Gastroesophageal sphincter (tissue), 3 donors: ENCODE data around the gene CDH23.

ENCODE experiments used
- POLR2A ChIP-seq, 2 donors: fragments of 450-650 bp; IDR thresholded peaks; one replicate each; pipeline ENCODE4 v1.6.1; 2017; ENCODE audit warnings: antibody characterized with exemption in 2 of 2, mild to moderate bottlenecking in 2 of 2, moderate library complexity in 1 of 2
- POLR2AphosphoS5 ChIP-seq: sonication (generic); formaldehyde crosslinking; IDR thresholded peaks from one replicate; pipeline ENCODE4 v1.6.1; 2017; ENCODE audit warnings: antibody characterized with exemption
- TF ChIP-seq, protein P1 (sequence below), 4 experiments: fragments of 200-600 bp in 2 of 4; fragments of 450-650 bp in 2 of 4; sonication (generic) in 1 of 4; IDR thresholded peaks; one replicate each; pipeline ENCODE4 v1.5.1; 2017 to 2019; ENCODE audit warnings: antibody characterized with exemption in 4 of 4, mild to moderate bottlenecking in 2 of 4, moderate library complexity in 2 of 4

DNA sequence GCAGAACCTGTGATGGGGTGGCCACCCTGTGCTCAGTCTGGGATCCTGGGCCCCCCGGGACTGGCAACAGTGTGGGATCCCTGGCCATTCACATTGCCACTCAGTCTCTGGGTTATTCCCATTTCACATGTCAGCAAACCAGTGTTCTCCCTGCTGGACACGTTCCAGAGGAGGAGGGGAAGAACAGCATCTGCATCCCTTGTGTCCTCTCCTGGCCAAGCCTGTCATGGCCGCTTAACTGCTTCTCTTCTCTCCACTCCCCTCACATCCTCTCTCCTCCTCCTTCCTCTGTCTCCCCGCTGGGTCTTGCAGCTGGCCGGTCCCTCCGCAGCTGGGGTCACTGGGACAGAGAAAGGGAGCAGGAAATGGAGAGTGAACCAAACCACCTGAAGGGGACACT is 248.5 kb downstream of the CDH23 start:
- TF ChIP-seq, protein P1, sequence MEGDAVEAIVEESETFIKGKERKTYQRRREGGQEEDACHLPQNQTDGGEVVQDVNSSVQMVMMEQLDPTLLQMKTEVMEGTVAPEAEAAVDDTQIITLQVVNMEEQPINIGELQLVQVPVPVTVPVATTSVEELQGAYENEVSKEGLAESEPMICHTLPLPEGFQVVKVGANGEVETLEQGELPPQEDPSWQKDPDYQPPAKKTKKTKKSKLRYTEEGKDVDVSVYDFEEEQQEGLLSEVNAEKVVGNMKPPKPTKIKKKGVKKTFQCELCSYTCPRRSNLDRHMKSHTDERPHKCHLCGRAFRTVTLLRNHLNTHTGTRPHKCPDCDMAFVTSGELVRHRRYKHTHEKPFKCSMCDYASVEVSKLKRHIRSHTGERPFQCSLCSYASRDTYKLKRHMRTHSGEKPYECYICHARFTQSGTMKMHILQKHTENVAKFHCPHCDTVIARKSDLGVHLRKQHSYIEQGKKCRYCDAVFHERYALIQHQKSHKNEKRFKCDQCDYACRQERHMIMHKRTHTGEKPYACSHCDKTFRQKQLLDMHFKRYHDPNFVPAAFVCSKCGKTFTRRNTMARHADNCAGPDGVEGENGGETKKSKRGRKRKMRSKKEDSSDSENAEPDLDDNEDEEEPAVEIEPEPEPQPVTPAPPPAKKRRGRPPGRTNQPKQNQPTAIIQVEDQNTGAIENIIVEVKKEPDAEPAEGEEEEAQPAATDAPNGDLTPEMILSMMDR (IDR thresholded peaks at IDR 0.05): no peak
- no peak for TF ChIP-seq POLR2A (IDR thresholded peaks at IDR 0.05)
- TF ChIP-seq POLR2AphosphoS5: no peak
